MCF 10A (cell line): ENCODE data around the gene PRAMEF5. TPM values are rescaled to one million over a fixed set of nuclear protein-coding genes. Genes with fewer than 3 reads are reported as not detected.
"Not testable (repeated sequence)": the region's sequence is repeated elsewhere in the genome, so short reads cannot be mapped to it uniquely, and the experiment has no call there.

Source experiments
- BruUV-seq: library from RNA; stranded (reverse); fragments of 400-500 nt; replicated peaks from 2 replicates; lab custom pipeline; 2021; lab: Mats Ljungman, UMichigan
- CTCF ChIA-PET: fragments of 300-600 bp; sonication (Branson Sonifier 250); formaldehyde crosslinking; extraction: SDS; loops from one replicate; lab custom pipeline; 2021; ENCODE audit warnings: antibody characterized with exemption, inconsistent platforms; lab: Yijun Ruan, JAX
- POLR2A ChIA-PET: fragments of 300-600, 350-650 bp; sonication (Branson Sonifier 250); formaldehyde crosslinking; extraction: SDS; loops from one replicate; lab custom pipeline; 2020; ENCODE audit warnings: antibody characterized with exemption, inconsistent platforms; lab: Yijun Ruan, JAX
- DNase-seq: peaks from one replicate; pipeline ENCODE4 v3.0.0-alpha.2; 2018; ENCODE audit not compliant: unreplicated experiment
- H3K27ac Mint-ChIP-seq: one replicate; pipeline ENCODE4 v1.8.0; 2022; ENCODE audit warnings: mild to moderate bottlenecking, low read depth, mixed read lengths; ENCODE audit not compliant: unreplicated experiment
- H3K27me3 Mint-ChIP-seq: one replicate; pipeline ENCODE4 v1.8.0; 2022; ENCODE audit warnings: mixed read lengths; ENCODE audit not compliant: insufficient read depth, unreplicated experiment
- H3K36me3 Mint-ChIP-seq: one replicate; pipeline ENCODE4 v1.8.0; 2022; ENCODE audit warnings: mild to moderate bottlenecking, moderate library complexity, mixed read lengths; ENCODE audit not compliant: insufficient read depth, unreplicated experiment
- H3K4me1 Mint-ChIP-seq: one replicate; pipeline ENCODE4 v1.8.0; 2022; ENCODE audit warnings: mixed read lengths; ENCODE audit not compliant: insufficient read depth, unreplicated experiment
- H3K4me3 Mint-ChIP-seq: one replicate; pipeline ENCODE4 v1.8.0; 2022; ENCODE audit warnings: mild to moderate bottlenecking, moderate library complexity, mixed read lengths; ENCODE audit not compliant: unreplicated experiment
- H3K9me3 Mint-ChIP-seq: one replicate; pipeline ENCODE4 v1.8.0; 2022; ENCODE audit warnings: mixed read lengths; ENCODE audit not compliant: unreplicated experiment
- intact Hi-C: fragments of 100-400 bp; cut with micrococcal nuclease; formaldehyde crosslinking; loops from 2 replicates; pipeline ENCODE4 v1.14.1; 2022
- total RNA-seq: library from RNA; stranded (reverse); gene quantifications from 2 replicates; pipeline ENCODE4 v1.2.3, GENCODE V29; 2022

The PRAMEF5 gene
- total RNA-seq, 1 experiment from 2014 or later: not detected

GRCh38 chr1:13297216-13297931, 43.4 kb downstream of the PRAMEF5 start:
- H3K4me1 Mint-ChIP-seq, H3K36me3 Mint-ChIP-seq, POLR2A ChIA-PET, DNase-seq, H3K9me3 Mint-ChIP-seq, H3K4me3 Mint-ChIP-seq, BruUV-seq, CTCF ChIA-PET, H3K27ac Mint-ChIP-seq, intact Hi-C loops, H3K27me3 Mint-ChIP-seq: not testable (repeated sequence)

GRCh38 chr1:13298699-13299098, 44.7 kb downstream of the PRAMEF5 start:
- H3K4me3 Mint-ChIP-seq, POLR2A ChIA-PET, H3K4me1 Mint-ChIP-seq, H3K27me3 Mint-ChIP-seq, H3K9me3 Mint-ChIP-seq, CTCF ChIA-PET, BruUV-seq, DNase-seq, H3K27ac Mint-ChIP-seq, H3K36me3 Mint-ChIP-seq, intact Hi-C loops: not testable (repeated sequence)

- intact Hi-C loops, CTCF ChIA-PET, POLR2A ChIA-PET, H3K36me3 Mint-ChIP-seq, H3K9me3 Mint-ChIP-seq, H3K27me3 Mint-ChIP-seq, H3K27ac Mint-ChIP-seq, H3K4me3 Mint-ChIP-seq, H3K4me1 Mint-ChIP-seq, DNase-seq, BruUV-seq: not testable (repeated sequence)
Measured at GRCh38 chr1:13302197-13302596, 48.2 kb downstream of the PRAMEF5 start.

GRCh38 chr1:13303239-13303638, 49.2 kb downstream of the PRAMEF5 start, which contains the start of gene PRAMEF33:
Gene PRAMEF33 (plus strand): TSS chr1:13303539. CDS start chr1:13305955, 2,416 bp downstream.
- DNase-seq, intact Hi-C loops, H3K4me1 Mint-ChIP-seq, H3K36me3 Mint-ChIP-seq, H3K27ac Mint-ChIP-seq, BruUV-seq, H3K27me3 Mint-ChIP-seq, POLR2A ChIA-PET, H3K4me3 Mint-ChIP-seq, CTCF ChIA-PET, H3K9me3 Mint-ChIP-seq: not testable (repeated sequence)

Other genes starting within 250 kb of the PRAMEF5 start
- gene PRAMEF27, start 197.6 kb upstream of the PRAMEF5 start, total RNA-seq: not detected in 2 replicates
- not detected in 2 replicates for gene HNRNPCL3, start 193.4 kb upstream of the PRAMEF5 start, total RNA-seq
- not detected in 2 replicates for gene PRAMEF25, start 183.4 kb upstream of the PRAMEF5 start, total RNA-seq
- gene HNRNPCL2, start 137.3 kb upstream of the PRAMEF5 start, total RNA-seq: not detected in 2 replicates
- not detected in 2 replicates for gene PRAMEF26, start 98.2 kb upstream of the PRAMEF5 start, total RNA-seq
- not detected in 2 replicates for gene HNRNPCL4, start 88.6 kb upstream of the PRAMEF5 start, total RNA-seq
- gene PRAMEF9, start 82.3 kb upstream of the PRAMEF5 start, total RNA-seq: not detected in 2 replicates
- gene PRAMEF13, start 52.8 kb upstream of the PRAMEF5 start, total RNA-seq: not detected in 2 replicates
- gene PRAMEF18, start 28.0 kb upstream of the PRAMEF5 start, total RNA-seq: not detected in 2 replicates
- not detected in 2 replicates for gene PRAMEF8, start 30.9 kb downstream of the PRAMEF5 start, total RNA-seq
- gene PRAMEF33, start 49.3 kb downstream of the PRAMEF5 start, total RNA-seq: not detected in 2 replicates
- not detected in 2 replicates for gene PRAMEF15, start 61.4 kb downstream of the PRAMEF5 start, total RNA-seq
- not detected in 2 replicates for gene PRAMEF14, start 92.9 kb downstream of the PRAMEF5 start, total RNA-seq
- gene PRAMEF19, start 117.7 kb downstream of the PRAMEF5 start, total RNA-seq: not detected in 2 replicates
- not detected in 2 replicates for gene PRAMEF17, start 135.4 kb downstream of the PRAMEF5 start, total RNA-seq
- gene PRAMEF20, start 156.3 kb downstream of the PRAMEF5 start, total RNA-seq: not detected in 2 replicates